ENCODE results near the gene RRAGB.
"Not testable (repeated sequence)": the region's sequence is repeated elsewhere in the genome, so short reads cannot be mapped to it uniquely, and the experiment has no call there.

GRCh38 chrX:55688579-55688978 is 29.0 kb upstream of the RRAGB start:
- TF ChIP-seq, protein P1, sequence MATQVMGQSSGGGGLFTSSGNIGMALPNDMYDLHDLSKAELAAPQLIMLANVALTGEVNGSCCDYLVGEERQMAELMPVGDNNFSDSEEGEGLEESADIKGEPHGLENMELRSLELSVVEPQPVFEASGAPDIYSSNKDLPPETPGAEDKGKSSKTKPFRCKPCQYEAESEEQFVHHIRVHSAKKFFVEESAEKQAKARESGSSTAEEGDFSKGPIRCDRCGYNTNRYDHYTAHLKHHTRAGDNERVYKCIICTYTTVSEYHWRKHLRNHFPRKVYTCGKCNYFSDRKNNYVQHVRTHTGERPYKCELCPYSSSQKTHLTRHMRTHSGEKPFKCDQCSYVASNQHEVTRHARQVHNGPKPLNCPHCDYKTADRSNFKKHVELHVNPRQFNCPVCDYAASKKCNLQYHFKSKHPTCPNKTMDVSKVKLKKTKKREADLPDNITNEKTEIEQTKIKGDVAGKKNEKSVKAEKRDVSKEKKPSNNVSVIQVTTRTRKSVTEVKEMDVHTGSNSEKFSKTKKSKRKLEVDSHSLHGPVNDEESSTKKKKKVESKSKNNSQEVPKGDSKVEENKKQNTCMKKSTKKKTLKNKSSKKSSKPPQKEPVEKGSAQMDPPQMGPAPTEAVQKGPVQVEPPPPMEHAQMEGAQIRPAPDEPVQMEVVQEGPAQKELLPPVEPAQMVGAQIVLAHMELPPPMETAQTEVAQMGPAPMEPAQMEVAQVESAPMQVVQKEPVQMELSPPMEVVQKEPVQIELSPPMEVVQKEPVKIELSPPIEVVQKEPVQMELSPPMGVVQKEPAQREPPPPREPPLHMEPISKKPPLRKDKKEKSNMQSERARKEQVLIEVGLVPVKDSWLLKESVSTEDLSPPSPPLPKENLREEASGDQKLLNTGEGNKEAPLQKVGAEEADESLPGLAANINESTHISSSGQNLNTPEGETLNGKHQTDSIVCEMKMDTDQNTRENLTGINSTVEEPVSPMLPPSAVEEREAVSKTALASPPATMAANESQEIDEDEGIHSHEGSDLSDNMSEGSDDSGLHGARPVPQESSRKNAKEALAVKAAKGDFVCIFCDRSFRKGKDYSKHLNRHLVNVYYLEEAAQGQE (IDR thresholded peaks at IDR 0.05; ENCODE audit: unreplicated experiment): not testable (repeated sequence)
- TF ChIP-seq, protein P2, sequence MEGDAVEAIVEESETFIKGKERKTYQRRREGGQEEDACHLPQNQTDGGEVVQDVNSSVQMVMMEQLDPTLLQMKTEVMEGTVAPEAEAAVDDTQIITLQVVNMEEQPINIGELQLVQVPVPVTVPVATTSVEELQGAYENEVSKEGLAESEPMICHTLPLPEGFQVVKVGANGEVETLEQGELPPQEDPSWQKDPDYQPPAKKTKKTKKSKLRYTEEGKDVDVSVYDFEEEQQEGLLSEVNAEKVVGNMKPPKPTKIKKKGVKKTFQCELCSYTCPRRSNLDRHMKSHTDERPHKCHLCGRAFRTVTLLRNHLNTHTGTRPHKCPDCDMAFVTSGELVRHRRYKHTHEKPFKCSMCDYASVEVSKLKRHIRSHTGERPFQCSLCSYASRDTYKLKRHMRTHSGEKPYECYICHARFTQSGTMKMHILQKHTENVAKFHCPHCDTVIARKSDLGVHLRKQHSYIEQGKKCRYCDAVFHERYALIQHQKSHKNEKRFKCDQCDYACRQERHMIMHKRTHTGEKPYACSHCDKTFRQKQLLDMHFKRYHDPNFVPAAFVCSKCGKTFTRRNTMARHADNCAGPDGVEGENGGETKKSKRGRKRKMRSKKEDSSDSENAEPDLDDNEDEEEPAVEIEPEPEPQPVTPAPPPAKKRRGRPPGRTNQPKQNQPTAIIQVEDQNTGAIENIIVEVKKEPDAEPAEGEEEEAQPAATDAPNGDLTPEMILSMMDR (conservative IDR thresholded peaks at IDR 0.05; ENCODE audit: low read depth in 2 of 2): not testable (repeated sequence)
- TF ChIP-seq CREB1 (CRISPR knock-in tag; IDR thresholded peaks at IDR 0.05; ENCODE audit: low read depth); POLR2AphosphoS5 (IDR thresholded peaks at IDR 0.05; ENCODE audit: low read depth); EZH2 (IDR thresholded peaks at IDR 0.05; ENCODE audit: low read depth, unreplicated experiment): not testable (repeated sequence)
